ENCODE measurements around the gene BFAR. TPM values are rescaled to one million over a fixed set of nuclear protein-coding genes. Genes with fewer than 3 reads are reported as not detected.

The BFAR gene
- polyA plus RNA-seq, 2 of the 4 experiments (the other 2 are of a cell fraction): 74.8 to 93.3 TPM

DNA sequence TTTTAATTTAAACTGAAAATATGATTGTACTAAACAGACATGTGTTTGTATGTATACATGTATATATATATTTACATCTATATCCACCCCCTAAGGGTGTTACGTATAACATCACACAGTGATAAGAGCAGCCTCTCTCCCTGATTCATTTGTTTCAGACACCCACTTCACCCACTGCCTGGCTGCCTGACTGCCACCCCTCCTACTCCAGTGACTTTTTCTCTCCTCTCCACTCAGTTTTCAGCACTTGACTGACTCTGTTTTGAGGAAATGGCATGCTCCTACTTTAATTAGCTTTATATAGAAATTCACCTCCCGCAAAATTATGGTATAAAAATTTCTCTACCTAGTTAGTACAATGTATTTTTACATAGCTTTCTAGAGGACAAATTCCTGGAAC, 20.0 kb downstream of the BFAR start:
- no peak for DNase-seq (ENCODE audit: low read depth in 1 of 2, low spot score in 1 of 2)
- no peak for FAIRE-seq
- Histone ChIP-seq H3K9me3 (no peaks in the 10 kb centered on the region), H3K4me3 (no peak overlapping the region), H3K4me2 (no peak overlapping the region), H3K4me1 (no peaks in the 10 kb centered on the region), H3K27ac (no peak overlapping the region)
- ChIA-PET CTCF (no interaction called here), POLR2A (no interaction called here)
- no peak for TF ChIP-seq RCOR1 (IDR thresholded peaks at IDR 0.05; ENCODE audit: low read depth, low read length)
- TF ChIP-seq BHLHE40 (IDR thresholded peaks at IDR 0.05; ENCODE audit: low read depth, low read length): no peak
- TF ChIP-seq POLR2AphosphoS2 (conservative IDR thresholded peaks at IDR 0.05; ENCODE audit: low read length): no peak
- no peak for TF ChIP-seq TFCP2L1 (CRISPR knock-in tag; IDR thresholded peaks at IDR 0.05)
- no peak for TF ChIP-seq CHD2 (IDR thresholded peaks at IDR 0.05; ENCODE audit: low read length, partially characterized antibody)
- no peak for TF ChIP-seq NPAS2 (CRISPR knock-in tag; IDR thresholded peaks at IDR 0.05; ENCODE audit: borderline replicate concordance)
- TF ChIP-seq FOSB (CRISPR knock-in tag; IDR thresholded peaks at IDR 0.05): no peak
- TF ChIP-seq, protein P1, sequence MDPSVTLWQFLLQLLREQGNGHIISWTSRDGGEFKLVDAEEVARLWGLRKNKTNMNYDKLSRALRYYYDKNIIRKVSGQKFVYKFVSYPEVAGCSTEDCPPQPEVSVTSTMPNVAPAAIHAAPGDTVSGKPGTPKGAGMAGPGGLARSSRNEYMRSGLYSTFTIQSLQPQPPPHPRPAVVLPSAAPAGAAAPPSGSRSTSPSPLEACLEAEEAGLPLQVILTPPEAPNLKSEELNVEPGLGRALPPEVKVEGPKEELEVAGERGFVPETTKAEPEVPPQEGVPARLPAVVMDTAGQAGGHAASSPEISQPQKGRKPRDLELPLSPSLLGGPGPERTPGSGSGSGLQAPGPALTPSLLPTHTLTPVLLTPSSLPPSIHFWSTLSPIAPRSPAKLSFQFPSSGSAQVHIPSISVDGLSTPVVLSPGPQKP (IDR thresholded peaks at IDR 0.05; ENCODE audit: low read depth, low read length): no peak
- no peak for TF ChIP-seq SMC3 (IDR thresholded peaks at IDR 0.05)
- TF ChIP-seq JUNB (IDR thresholded peaks at IDR 0.05): no peak
- TF ChIP-seq, protein P2, sequence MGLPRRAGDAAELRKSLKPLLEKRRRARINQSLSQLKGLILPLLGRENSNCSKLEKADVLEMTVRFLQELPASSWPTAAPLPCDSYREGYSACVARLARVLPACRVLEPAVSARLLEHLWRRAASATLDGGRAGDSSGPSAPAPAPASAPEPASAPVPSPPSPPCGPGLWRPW (IDR thresholded peaks at IDR 0.05): no peak
- TF ChIP-seq, protein P3, sequence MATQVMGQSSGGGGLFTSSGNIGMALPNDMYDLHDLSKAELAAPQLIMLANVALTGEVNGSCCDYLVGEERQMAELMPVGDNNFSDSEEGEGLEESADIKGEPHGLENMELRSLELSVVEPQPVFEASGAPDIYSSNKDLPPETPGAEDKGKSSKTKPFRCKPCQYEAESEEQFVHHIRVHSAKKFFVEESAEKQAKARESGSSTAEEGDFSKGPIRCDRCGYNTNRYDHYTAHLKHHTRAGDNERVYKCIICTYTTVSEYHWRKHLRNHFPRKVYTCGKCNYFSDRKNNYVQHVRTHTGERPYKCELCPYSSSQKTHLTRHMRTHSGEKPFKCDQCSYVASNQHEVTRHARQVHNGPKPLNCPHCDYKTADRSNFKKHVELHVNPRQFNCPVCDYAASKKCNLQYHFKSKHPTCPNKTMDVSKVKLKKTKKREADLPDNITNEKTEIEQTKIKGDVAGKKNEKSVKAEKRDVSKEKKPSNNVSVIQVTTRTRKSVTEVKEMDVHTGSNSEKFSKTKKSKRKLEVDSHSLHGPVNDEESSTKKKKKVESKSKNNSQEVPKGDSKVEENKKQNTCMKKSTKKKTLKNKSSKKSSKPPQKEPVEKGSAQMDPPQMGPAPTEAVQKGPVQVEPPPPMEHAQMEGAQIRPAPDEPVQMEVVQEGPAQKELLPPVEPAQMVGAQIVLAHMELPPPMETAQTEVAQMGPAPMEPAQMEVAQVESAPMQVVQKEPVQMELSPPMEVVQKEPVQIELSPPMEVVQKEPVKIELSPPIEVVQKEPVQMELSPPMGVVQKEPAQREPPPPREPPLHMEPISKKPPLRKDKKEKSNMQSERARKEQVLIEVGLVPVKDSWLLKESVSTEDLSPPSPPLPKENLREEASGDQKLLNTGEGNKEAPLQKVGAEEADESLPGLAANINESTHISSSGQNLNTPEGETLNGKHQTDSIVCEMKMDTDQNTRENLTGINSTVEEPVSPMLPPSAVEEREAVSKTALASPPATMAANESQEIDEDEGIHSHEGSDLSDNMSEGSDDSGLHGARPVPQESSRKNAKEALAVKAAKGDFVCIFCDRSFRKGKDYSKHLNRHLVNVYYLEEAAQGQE (IDR thresholded peaks at IDR 0.05): no peak
- no peak for TF ChIP-seq MYC (IDR thresholded peaks at IDR 0.05; ENCODE audit: borderline replicate concordance, low read length)
- no peak for ATAC-seq
- WGBS (ENCODE audit: missing lambda C conversion rate): 93% methylated on average over 2 of the region's 2 CpGs

DNA sequence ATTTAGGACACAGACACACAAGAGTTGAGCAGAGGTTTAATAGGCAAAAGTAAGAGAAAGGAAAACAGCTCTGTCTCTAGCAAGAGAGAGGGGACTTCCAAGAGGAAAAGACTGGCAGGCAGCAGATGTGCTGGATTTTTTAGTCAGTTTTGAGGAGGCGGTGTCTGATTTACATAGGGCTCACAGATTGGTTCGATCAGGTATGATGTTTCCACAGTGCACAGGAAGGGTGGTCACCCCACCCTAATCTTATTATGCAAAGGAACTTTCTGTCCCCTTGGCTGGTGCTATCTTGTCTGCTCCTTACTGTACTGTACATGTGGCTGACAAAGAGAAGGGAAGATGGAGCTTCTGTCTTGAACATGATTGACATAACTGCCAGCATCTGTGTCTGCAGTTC, 25.3 kb downstream of the BFAR start:
- CTCF ChIA-PET: interaction anchor here (1.3 kb wide), 1 partner anchor 10 kb away, joined by 3 read pairs; no protein-coding TSS in a partner anchor
- 94% methylated on average over 2 of the region's 2 CpGs for WGBS (ENCODE audit: missing lambda C conversion rate)

More for the DNA sequence above, 25.3 kb downstream of the BFAR start:
- ATAC-seq: no peak
- no peak overlapping the region for H3K4me2 ChIP-seq
- H3K4me3 ChIP-seq: no peak overlapping the region
- H3K27ac ChIP-seq: no peak overlapping the region
- no peaks in the 10 kb centered on the region for H3K9me3 ChIP-seq
- no peaks in the 10 kb centered on the region for H3K4me1 ChIP-seq
- no peak for TF ChIP-seq GATA3 (IDR thresholded peaks at IDR 0.05; ENCODE audit: borderline replicate concordance)
- TF ChIP-seq, protein P4, sequence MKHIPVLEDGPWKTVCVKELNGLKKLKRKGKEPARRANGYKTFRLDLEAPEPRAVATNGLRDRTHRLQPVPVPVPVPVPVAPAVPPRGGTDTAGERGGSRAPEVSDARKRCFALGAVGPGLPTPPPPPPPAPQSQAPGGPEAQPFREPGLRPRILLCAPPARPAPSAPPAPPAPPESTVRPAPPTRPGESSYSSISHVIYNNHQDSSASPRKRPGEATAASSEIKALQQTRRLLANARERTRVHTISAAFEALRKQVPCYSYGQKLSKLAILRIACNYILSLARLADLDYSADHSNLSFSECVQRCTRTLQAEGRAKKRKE (CRISPR knock-in tag; IDR thresholded peaks at IDR 0.05; ENCODE audit: low read depth): no peak
- no peak for TF ChIP-seq ESRRA (IDR thresholded peaks at IDR 0.05; ENCODE audit: borderline replicate concordance, low read length)
- TF ChIP-seq ZC3H11A (IDR thresholded peaks at IDR 0.05): no peak
- no peak for TF ChIP-seq JUNB (IDR thresholded peaks at IDR 0.05)
- no peak for DNase-seq (ENCODE audit: low read depth in 1 of 2, low spot score in 1 of 2)
- no peak for FAIRE-seq
- POLR2A ChIA-PET: no interaction called here

Measured in A549 (cell line).